DND-41 (cell line): ENCODE data around the gene XKR8.

ENCODE experiments used
- ATAC-seq: fragments of 200-7000 bp; cut with Tn5 transposase; 3 replicates; pipeline ENCODE4 v1.9.1; 2021; ENCODE audit warnings: low read depth; ENCODE audit not compliant: insufficient read depth
- DNase-seq: peaks from one replicate; pipeline ENCODE4 v3.0.0-alpha.2; 2020
- H2AFZ ChIP-seq: 2 replicates; pipeline ENCODE4 v1.6.0; 2012; ENCODE audit warnings: low read depth, low read length
- H3K27ac ChIP-seq: 2 replicates; pipeline ENCODE4 v1.5.1; 2012; ENCODE audit warnings: low read length, inconsistent platforms
- H3K27me3 ChIP-seq: fragments of 200-600 bp; sonication (generic); 2 replicates; pipeline ENCODE4 v1.6.0; 2012; ENCODE audit warnings: low read length, mild to moderate bottlenecking, inconsistent platforms; ENCODE audit not compliant: insufficient read depth, poor library complexity
- H3K36me3 ChIP-seq: 2 replicates; pipeline ENCODE4 v1.5.1; 2012; ENCODE audit warnings: low read length, inconsistent platforms; ENCODE audit not compliant: insufficient read depth
- H3K4me1 ChIP-seq: 2 replicates; pipeline ENCODE4 v1.5.1; 2012; ENCODE audit warnings: mild to moderate bottlenecking, low read length; ENCODE audit not compliant: insufficient read depth
- H3K4me2 ChIP-seq: 2 replicates; pipeline ENCODE4 v1.6.0; 2012; ENCODE audit warnings: mild to moderate bottlenecking, moderate library complexity, low read length, inconsistent platforms; ENCODE audit not compliant: insufficient read depth
- H3K4me3 ChIP-seq, 2 experiments: fragments of 200-600 bp in 1 of 2; shearing (Covaris generic) in 1 of 2; 2 replicates each; pipeline ENCODE4 v1.5.1; 2012 to 2016; ENCODE audit warnings: inconsistent platforms in 2 of 2, low read length in 2 of 2, mild to moderate bottlenecking in 2 of 2, low read depth in 1 of 2, moderate library complexity in 1 of 2
- H3K79me2 ChIP-seq: 2 replicates; pipeline ENCODE4 v1.6.0; 2012; ENCODE audit warnings: low read length, inconsistent platforms; ENCODE audit not compliant: insufficient read depth
- H3K9ac ChIP-seq: 2 replicates; pipeline ENCODE4 v1.6.0; 2012; ENCODE audit warnings: low read depth, mild to moderate bottlenecking, inconsistent platforms, low read length, moderate library complexity
- H3K9me3 ChIP-seq: 2 replicates; pipeline ENCODE4 v1.5.1; 2012; ENCODE audit warnings: low read length, moderate library complexity, mild to moderate bottlenecking, inconsistent platforms; ENCODE audit not compliant: insufficient read depth, severe bottlenecking
- H4K20me1 ChIP-seq: 2 replicates; pipeline ENCODE4 v1.6.0; 2012; ENCODE audit warnings: low read length; ENCODE audit not compliant: insufficient read depth
- CTCF ChIP-seq: IDR thresholded peaks from 2 replicates; pipeline ENCODE4 v1.5.1; 2012; ENCODE audit warnings: borderline replicate concordance, low read length, moderate library complexity, mild to moderate bottlenecking; ENCODE audit not compliant: poor library complexity, severe bottlenecking; ENCODE audit errors: extremely low read depth
- EZH2 ChIP-seq: IDR thresholded peaks from 3 replicates; pipeline ENCODE4 v1.6.1; 2012; ENCODE audit warnings: borderline replicate concordance, low read depth, mild to moderate bottlenecking, moderate library complexity, low read length, inconsistent platforms; ENCODE audit not compliant: severe bottlenecking

Gene XKR8

GRCh38 chr1:27922272-27922671 lies 37.5 kb upstream of the XKR8 start:
- H3K4me3 ChIP-seq, result no peak overlapping the region
- DNase-seq (no peak), ATAC-seq (no peak)
- no peaks in the 10 kb centered on the region for H4K20me1 ChIP-seq
- H3K79me2 ChIP-seq, result no peaks in the 10 kb centered on the region
- no peaks in the 10 kb centered on the region for H3K9me3 ChIP-seq
- no peak for TF ChIP-seq EZH2
- no peak for TF ChIP-seq CTCF
- H3K27ac ChIP-seq, result no peak overlapping the region
- no peaks in the 10 kb centered on the region for H3K4me1 ChIP-seq
- no peaks in the 10 kb centered on the region for H3K27me3 ChIP-seq
- H3K9ac ChIP-seq, result no peak overlapping the region
- H2AFZ ChIP-seq, result no peak overlapping the region
- no peak overlapping the region for H3K4me2 ChIP-seq
- H3K36me3 ChIP-seq, result no peaks in the 10 kb centered on the region

GRCh38 chr1:27928216-27928954 lies 31.4 kb upstream of the XKR8 start:
- no peaks in the 10 kb centered on the region for H3K79me2 ChIP-seq
- no peaks in the 10 kb centered on the region for H3K27me3 ChIP-seq
- DNase-seq (peak; percentile 13), ATAC-seq (no peak)
- TF ChIP-seq EZH2 (no peak), CTCF (no peak)
- no peak overlapping the region for H2AFZ ChIP-seq
- no peaks in the 10 kb centered on the region for H4K20me1 ChIP-seq
- no peak overlapping the region for H3K4me2 ChIP-seq
- H3K27ac ChIP-seq, result no peak overlapping the region
- no peaks in the 10 kb centered on the region for H3K36me3 ChIP-seq
- H3K9ac ChIP-seq, result no peak overlapping the region
- no peaks in the 10 kb centered on the region for H3K9me3 ChIP-seq
- H3K4me1 ChIP-seq, result no peaks in the 10 kb centered on the region
- H3K4me3 ChIP-seq, result no peak overlapping the region

- Histone ChIP-seq H3K9ac (no peak overlapping the region), H3K79me2 (no peaks in the 10 kb centered on the region), H3K4me3 (no peak overlapping the region), H3K27me3 (peaks cover 5% of the 10 kb centered on the region), H3K36me3 (no peaks in the 10 kb centered on the region), H3K4me1 (no peaks in the 10 kb centered on the region), H2AFZ (no peak overlapping the region), H3K9me3 (no peaks in the 10 kb centered on the region), H4K20me1 (no peaks in the 10 kb centered on the region), H3K4me2 (no peak overlapping the region), H3K27ac (no peak overlapping the region)
- no peak for ATAC-seq
- DNase-seq, result no peak
- TF ChIP-seq CTCF (no peak), EZH2 (no peak)
Observed at GRCh38 chr1:27931184-27931583, 28.6 kb upstream of the XKR8 start.
